GM10248 (cell line): ENCODE results near the gene PACC1.

Experiments used
- CTCF ChIA-PET: fragments of 300-600 bp; sonication (Branson Sonifier 250); formaldehyde crosslinking; extraction: SDS; loops from one replicate; lab custom pipeline; 2021; ENCODE audit warnings: antibody characterized with exemption; lab: Yijun Ruan, JAX
- POLR2A ChIA-PET: fragments of 350-650 bp; sonication (Branson Sonifier 250); formaldehyde crosslinking; extraction: SDS; loops from one replicate; lab custom pipeline; 2020; ENCODE audit warnings: antibody characterized with exemption; lab: Yijun Ruan, JAX
- DNase-seq: peaks from one replicate; pipeline ENCODE4 v3.0.0; 2012; ENCODE audit errors: extremely low spot score
- TF ChIP-seq, protein P1 (sequence below): IDR thresholded peaks from 2 replicates; pipeline ENCODE4 v1.5.1; 2012; ENCODE audit warnings: mild to moderate bottlenecking, low read depth; ENCODE audit errors: extremely low read depth, missing control alignments, control extremely low read depth

PACC1 gene

DNA sequence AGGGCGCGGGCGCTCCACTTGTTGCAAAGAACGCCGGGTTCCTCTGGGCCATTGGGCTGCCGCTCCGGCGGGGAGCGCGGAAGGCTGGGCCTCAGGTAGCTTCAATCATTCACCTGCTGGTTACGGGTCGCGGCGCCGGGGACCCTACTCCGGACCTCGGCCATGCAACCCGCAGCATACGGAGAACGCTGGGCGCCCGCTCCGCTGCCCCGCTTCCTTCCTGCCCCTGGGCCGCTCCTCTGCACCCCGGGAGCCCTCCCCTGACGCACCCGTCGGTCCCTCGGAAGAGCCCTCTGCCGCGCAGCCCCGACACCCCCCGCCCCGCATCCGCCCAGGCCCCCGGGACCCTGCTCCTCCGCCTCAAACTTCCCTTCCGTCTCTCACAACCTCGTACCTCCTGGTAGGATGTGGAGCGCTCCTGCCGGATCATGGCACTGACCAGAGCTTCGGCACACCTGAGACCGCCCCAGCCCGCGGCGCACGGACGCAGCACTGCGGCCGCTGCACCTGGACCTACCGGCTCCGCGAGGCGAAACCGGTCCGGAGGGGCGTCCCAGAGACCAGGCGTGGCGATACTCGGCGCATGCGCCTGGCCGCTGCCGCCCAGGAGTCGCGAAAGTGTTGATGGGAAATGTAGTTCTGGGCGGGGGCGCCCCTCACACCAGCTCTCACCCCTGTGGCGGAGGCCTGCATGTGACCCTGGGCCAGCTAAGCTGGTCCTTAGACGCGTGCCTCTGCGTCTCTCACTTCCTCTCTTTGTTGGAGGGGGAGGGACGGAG is at the start of gene PACC1:
Gene PACC1, minus strand, starts transcription at position 559 of the 779 bp plus-strand sequence. Its CDS starts 129 bp downstream, at position 430.
- TF ChIP-seq, protein P1, sequence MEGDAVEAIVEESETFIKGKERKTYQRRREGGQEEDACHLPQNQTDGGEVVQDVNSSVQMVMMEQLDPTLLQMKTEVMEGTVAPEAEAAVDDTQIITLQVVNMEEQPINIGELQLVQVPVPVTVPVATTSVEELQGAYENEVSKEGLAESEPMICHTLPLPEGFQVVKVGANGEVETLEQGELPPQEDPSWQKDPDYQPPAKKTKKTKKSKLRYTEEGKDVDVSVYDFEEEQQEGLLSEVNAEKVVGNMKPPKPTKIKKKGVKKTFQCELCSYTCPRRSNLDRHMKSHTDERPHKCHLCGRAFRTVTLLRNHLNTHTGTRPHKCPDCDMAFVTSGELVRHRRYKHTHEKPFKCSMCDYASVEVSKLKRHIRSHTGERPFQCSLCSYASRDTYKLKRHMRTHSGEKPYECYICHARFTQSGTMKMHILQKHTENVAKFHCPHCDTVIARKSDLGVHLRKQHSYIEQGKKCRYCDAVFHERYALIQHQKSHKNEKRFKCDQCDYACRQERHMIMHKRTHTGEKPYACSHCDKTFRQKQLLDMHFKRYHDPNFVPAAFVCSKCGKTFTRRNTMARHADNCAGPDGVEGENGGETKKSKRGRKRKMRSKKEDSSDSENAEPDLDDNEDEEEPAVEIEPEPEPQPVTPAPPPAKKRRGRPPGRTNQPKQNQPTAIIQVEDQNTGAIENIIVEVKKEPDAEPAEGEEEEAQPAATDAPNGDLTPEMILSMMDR: no peak
- CTCF ChIA-PET: interaction anchor here (0.7 to 2.9 kb wide), 5 partner anchors 12 to 48 kb away, joined by 3 to 8 read pairs (median 4); partner anchors contain the start of gene NENF
- POLR2A ChIA-PET: interaction anchor here (0.7 to 1.0 kb wide), 2 partner anchors 190 to 526 kb away, joined by 3 read pairs; no protein-coding TSS in a partner anchor
- peak; percentile 98 for DNase-seq

- CTCF ChIA-PET: interaction anchor here (0.8 to 13.7 kb wide), 9 partner anchors 9 to 429 kb away, joined by 3 to 190 read pairs (median 4); partner anchors contain the start of gene NENF
- no peak for DNase-seq
- TF ChIP-seq, protein P1: no peak
- POLR2A ChIA-PET: interaction anchor here (0.8 kb wide), 1 partner anchor 145 kb away, joined by 3 read pairs; the partner anchor contains the start of gene ATF3
These were observed 49.0 kb upstream of the PACC1 start for GRCh38 chr1:212463565-212464285.

DNA sequence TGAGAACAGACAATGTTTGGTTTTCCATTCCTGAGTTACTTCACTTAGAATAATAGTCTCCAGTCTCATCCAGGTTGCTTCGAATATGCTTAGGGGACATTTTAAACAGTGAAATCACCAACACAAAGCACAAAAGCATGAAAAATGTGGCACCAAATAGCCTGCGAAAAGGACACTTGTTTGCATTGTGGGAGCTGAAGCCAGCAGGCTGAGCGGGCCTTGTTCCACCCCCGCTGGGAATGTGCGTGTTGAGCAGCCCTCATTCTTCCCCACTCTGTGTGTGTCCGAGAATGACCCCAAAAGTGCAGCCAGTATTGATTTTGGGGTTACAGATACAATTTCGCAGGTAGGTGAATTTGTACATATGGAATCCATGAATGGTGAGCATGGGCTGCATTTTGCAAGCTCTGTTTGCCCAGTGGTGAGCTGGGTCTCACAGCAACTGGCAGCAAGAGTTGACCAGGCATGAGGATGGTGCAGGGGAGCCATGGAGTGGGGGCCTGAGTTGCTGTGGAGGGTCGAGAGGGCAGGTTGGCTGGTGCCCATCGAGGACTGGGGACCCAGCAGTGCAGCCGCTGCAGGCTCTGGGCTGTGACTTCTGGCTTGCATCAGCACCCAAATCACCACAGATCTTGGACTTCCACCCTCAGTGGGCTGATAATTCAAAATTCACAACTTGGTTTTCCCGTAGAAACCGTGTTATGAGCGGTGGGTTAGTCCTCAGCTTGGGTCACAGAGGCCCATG is 47.4 kb upstream of the PACC1 start:
- TF ChIP-seq, protein P1: no peak
- ChIA-PET CTCF (interaction anchor here (1.0 to 13.7 kb wide), 3 partner anchors 7 to 16 kb away, joined by 4 to 190 read pairs (median 48); no protein-coding TSS in a partner anchor), POLR2A (no interaction called here)
- DNase-seq: no peak

- DNase-seq: no peak
- CTCF ChIA-PET: interaction anchor here (1.0 to 11.3 kb wide), 2 partner anchors 17 to 389 kb away, joined by 4 to 221 read pairs; no protein-coding TSS in a partner anchor
- TF ChIP-seq, protein P1: no peak
- POLR2A ChIA-PET: no interaction called here
These were observed 45.7 kb upstream of the PACC1 start for GRCh38 chr1:212460376-212460775.

DNA sequence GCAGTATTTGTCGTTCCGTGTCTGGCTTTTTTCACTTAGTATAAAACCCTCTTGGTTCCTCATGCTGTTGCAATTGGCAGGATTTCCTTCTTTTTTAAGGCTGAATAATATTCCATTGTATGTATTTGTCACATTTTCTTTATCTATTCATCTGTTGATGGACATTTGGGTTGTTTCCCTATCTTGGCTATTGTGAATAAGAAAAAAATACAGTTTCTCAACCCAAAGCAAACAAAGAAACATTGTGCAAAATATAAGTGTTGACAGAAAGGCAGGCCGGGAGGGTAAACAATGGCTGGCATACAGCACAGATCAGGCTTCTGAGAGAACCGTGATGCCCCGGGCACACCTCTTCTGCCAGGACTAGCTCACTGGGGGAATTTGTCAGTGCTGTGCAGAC is 45.0 kb upstream of the PACC1 start:
- POLR2A ChIA-PET: no interaction called here
- TF ChIP-seq, protein P1: no peak

More for the DNA sequence above, 45.0 kb upstream of the PACC1 start:
- CTCF ChIA-PET: interaction anchor here (1.0 to 11.3 kb wide), 8 partner anchors 9 to 395 kb away, joined by 3 to 221 read pairs (median 58); no protein-coding TSS in a partner anchor
- DNase-seq: no peak
